Lower leg skin (tissue), 3 donors: Measurements from ENCODE around the gene NMT1.

Experiments
- POLR2A ChIP-seq, 2 donors: fragments of 450-650 bp; IDR thresholded peaks; one replicate each; pipeline ENCODE4 v1.6.1; 2016 to 2017; ENCODE audit warnings: antibody characterized with exemption in 2 of 2, mild to moderate bottlenecking in 1 of 2, moderate library complexity in 1 of 2
- TF ChIP-seq, protein P1 (sequence below), 3 donors: fragments of 450-650 bp; IDR thresholded peaks; one replicate each; pipeline ENCODE4 v1.5.1; 2016; ENCODE audit warnings: antibody characterized with exemption in 3 of 3, mild to moderate bottlenecking in 3 of 3, moderate library complexity in 2 of 3

DNA sequence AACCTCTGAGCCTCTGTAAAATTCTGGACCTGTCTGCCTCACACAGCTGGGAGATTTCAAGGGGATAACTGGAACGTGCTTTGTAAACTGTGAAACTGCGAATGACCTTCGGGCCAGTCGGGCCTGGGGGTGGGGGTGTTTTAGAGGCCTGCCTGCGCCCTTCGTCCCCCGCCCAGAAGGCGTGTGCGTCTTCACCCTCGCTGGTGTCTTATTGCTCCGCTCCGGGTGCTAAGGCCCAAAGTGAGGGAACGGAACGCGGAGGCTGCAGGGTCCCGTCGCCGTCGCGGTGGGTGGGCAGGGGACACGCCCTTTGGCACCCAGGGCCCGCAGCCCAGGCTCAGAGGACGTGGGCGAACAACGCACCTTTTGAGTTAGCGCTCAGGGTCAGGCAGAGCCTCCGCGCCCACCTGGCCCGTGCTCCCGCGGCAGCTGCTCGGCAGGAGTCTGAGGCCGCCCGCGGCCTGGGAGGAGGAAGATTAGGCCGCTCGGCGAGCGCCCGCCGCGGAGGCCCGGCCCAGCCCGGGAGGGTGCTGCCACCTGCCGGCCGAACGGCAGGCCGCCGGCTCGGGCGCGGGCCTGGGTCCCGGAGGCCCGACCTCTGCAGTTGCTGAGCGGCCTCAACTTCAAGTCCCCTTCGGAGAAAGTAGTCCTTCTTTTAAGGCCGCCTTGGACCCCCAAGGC lies 39.4 kb upstream of the NMT1 start:
- TF ChIP-seq, protein P1, sequence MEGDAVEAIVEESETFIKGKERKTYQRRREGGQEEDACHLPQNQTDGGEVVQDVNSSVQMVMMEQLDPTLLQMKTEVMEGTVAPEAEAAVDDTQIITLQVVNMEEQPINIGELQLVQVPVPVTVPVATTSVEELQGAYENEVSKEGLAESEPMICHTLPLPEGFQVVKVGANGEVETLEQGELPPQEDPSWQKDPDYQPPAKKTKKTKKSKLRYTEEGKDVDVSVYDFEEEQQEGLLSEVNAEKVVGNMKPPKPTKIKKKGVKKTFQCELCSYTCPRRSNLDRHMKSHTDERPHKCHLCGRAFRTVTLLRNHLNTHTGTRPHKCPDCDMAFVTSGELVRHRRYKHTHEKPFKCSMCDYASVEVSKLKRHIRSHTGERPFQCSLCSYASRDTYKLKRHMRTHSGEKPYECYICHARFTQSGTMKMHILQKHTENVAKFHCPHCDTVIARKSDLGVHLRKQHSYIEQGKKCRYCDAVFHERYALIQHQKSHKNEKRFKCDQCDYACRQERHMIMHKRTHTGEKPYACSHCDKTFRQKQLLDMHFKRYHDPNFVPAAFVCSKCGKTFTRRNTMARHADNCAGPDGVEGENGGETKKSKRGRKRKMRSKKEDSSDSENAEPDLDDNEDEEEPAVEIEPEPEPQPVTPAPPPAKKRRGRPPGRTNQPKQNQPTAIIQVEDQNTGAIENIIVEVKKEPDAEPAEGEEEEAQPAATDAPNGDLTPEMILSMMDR (IDR thresholded peaks at IDR 0.05) = no peak
- no peak for TF ChIP-seq POLR2A (IDR thresholded peaks at IDR 0.05)
